Neutrophil (primary cell): ENCODE measurements around the gene PTPRG.

Experiments
- H3K27ac ChIP-seq: fragments of 200-600 bp; sonication (generic); 2 replicates; pipeline ENCODE4 v1.5.1; 2016; ENCODE audit warnings: mild to moderate bottlenecking, moderate library complexity
- H3K27me3 ChIP-seq: fragments of 200-600 bp; sonication (generic); 2 replicates; pipeline ENCODE4 v1.6.0; 2016; ENCODE audit warnings: mild to moderate bottlenecking
- H3K36me3 ChIP-seq: fragments of 200-600 bp; sonication (generic); 2 replicates; pipeline ENCODE4 v1.5.1; 2017
- H3K4me1 ChIP-seq, 2 experiments: fragments of 200-600 bp in 1 of 2; sonication (generic) in 1 of 2; 1 replicate in 1 of 2; 2 replicates in 1 of 2; pipeline versions ENCODE4 v1.5.1 to v1.6.1; 2013 to 2016; ENCODE audit warnings: low read depth in 1 of 2, low read length in 1 of 2, mild to moderate bottlenecking in 1 of 2, moderate library complexity in 1 of 2; ENCODE audit not compliant: control insufficient read depth in 1 of 2, insufficient read depth in 1 of 2
- H3K4me3 ChIP-seq, 2 experiments: fragments of 200-600 bp in 1 of 2; sonication (generic) in 1 of 2; 1 replicate in 1 of 2; 2 replicates in 1 of 2; pipeline ENCODE4 v1.5.1; 2013 to 2016; ENCODE audit warnings: low read depth in 1 of 2, low read length in 1 of 2, mild to moderate bottlenecking in 1 of 2, moderate library complexity in 1 of 2
- H3K9me3 ChIP-seq: fragments of 200-600 bp; sonication (generic); 2 replicates; pipeline ENCODE4 v1.5.1; 2016
- TF ChIP-seq, protein P1 (sequence below): fragments of 200-600 bp; sonication (generic); IDR thresholded peaks from 2 replicates; pipeline ENCODE4 v1.5.1; 2016; ENCODE audit warnings: antibody characterized with exemption

The PTPRG gene

GRCh38 chr3:62100282-62100989 lies 539.1 kb downstream of the PTPRG start:
- Histone ChIP-seq H3K27ac (no peak overlapping the region), H3K4me3 (no peak overlapping the region), H3K36me3 (no peaks in the 10 kb centered on the region), H3K4me1 (no peaks in the 10 kb centered on the region), H3K9me3 (no peaks in the 10 kb centered on the region), H3K27me3 (no peaks in the 10 kb centered on the region)
- TF ChIP-seq, protein P1, sequence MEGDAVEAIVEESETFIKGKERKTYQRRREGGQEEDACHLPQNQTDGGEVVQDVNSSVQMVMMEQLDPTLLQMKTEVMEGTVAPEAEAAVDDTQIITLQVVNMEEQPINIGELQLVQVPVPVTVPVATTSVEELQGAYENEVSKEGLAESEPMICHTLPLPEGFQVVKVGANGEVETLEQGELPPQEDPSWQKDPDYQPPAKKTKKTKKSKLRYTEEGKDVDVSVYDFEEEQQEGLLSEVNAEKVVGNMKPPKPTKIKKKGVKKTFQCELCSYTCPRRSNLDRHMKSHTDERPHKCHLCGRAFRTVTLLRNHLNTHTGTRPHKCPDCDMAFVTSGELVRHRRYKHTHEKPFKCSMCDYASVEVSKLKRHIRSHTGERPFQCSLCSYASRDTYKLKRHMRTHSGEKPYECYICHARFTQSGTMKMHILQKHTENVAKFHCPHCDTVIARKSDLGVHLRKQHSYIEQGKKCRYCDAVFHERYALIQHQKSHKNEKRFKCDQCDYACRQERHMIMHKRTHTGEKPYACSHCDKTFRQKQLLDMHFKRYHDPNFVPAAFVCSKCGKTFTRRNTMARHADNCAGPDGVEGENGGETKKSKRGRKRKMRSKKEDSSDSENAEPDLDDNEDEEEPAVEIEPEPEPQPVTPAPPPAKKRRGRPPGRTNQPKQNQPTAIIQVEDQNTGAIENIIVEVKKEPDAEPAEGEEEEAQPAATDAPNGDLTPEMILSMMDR, result no peak

DNA sequence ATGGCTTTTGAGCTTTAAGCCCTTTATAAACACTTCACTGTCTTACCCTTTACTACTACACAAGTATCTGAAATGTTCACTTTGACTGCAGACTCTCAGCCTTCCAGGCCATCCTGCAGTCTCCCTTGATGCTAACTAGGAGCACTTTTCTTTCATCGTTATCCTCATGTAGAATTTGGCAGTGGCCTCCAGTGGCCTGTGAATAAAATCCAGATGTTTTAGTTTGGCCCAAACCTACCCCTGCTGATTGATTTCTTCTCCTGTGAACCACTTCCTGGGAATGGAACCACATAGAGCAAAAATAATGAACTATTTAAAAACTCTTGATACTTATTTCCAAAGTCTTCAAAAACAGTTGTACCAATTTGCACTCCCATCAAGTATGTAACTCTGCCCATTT lies 540.1 kb downstream of the PTPRG start:
- no peaks in the 10 kb centered on the region for H3K4me1 ChIP-seq
- H3K27me3 ChIP-seq, result no peaks in the 10 kb centered on the region
- no peak overlapping the region for H3K27ac ChIP-seq
- no peaks in the 10 kb centered on the region for H3K36me3 ChIP-seq
- H3K9me3 ChIP-seq, result no peaks in the 10 kb centered on the region
- no peak overlapping the region for H3K4me3 ChIP-seq
- TF ChIP-seq, protein P1, result no peak

DNA sequence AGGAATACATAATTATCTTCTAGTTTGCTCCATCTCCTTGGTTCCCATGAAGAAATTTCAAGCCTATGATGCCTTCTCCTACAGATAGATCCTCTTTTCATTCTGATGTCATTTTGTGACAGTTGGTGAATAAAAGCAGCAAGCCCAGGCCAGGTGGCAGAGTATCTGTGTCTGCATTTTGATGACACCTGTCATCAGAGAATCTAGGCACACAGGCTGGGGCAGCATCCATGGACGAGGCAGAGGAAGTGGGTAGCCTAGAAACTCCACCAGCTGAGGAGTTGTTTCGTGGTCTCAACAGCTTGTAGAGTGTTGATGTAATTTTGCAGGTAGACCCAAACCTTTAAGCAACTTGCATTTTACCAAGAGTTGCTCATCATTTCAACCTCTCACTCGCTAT lies 542.2 kb downstream of the PTPRG start:
- Histone ChIP-seq H3K27ac (no peak overlapping the region), H3K4me3 (no peak overlapping the region)

GRCh38 chr3:62109534-62109933 lies 548.2 kb downstream of the PTPRG start:
- TF ChIP-seq, protein P1, result no peak
- H3K36me3 ChIP-seq, result no peaks in the 10 kb centered on the region
- H3K4me1 ChIP-seq, result no peaks in the 10 kb centered on the region
- H3K27ac ChIP-seq, result no peak overlapping the region
- H3K27me3 ChIP-seq, result no peaks in the 10 kb centered on the region
- no peaks in the 10 kb centered on the region for H3K9me3 ChIP-seq
- no peak overlapping the region for H3K4me3 ChIP-seq

More for the DNA sequence above, 542.2 kb downstream of the PTPRG start:
- no peaks in the 10 kb centered on the region for H3K27me3 ChIP-seq
- H3K9me3 ChIP-seq, result no peaks in the 10 kb centered on the region
- H3K4me1 ChIP-seq, result no peaks in the 10 kb centered on the region
- TF ChIP-seq, protein P1, result no peak
- H3K36me3 ChIP-seq, result no peaks in the 10 kb centered on the region

DNA sequence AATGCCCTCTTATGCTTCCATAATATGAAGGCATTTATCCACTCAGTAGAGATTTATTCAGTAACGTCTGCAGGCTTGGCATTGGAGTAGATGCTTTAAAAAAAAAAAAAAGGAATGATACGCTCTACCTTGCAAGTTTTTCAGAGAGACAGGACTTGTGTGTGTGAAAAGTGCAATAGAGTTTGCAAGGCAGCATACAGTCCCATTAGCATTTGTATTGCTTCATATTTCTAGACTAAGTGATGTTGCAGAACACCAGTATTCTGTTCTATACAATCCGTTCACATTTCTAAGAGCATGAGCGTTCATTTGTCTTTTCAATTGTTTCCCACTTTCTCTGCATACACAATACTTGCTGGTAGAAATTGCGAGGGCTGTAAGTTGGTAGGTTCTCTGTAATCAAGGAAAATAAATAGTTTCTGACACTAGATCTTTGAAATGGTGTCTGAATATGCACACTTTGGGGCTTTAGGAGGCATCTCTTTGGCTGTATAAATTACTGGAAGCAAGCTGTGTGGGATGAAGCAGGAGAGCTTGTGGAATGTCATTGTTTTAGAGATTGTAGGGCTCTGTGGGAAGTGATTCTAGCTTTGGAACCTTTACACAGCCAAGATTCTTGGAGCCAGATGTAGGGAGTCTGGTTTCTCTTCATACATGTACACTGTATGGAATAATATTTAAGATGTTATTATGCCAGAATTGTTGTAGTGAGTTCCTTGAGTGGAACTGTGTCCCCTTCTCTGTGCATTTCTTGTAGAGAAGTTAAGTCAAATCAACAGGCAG lies 549.3 kb downstream of the PTPRG start:
- no peaks in the 10 kb centered on the region for H3K9me3 ChIP-seq
- H3K36me3 ChIP-seq, result no peaks in the 10 kb centered on the region
- H3K27me3 ChIP-seq, result no peaks in the 10 kb centered on the region
- no peak overlapping the region for H3K27ac ChIP-seq
- H3K4me1 ChIP-seq, result no peaks in the 10 kb centered on the region
- H3K4me3 ChIP-seq, result no peak overlapping the region
- TF ChIP-seq, protein P1, result no peak
